ENCODE measurements around the gene CCDC197.

DNA sequence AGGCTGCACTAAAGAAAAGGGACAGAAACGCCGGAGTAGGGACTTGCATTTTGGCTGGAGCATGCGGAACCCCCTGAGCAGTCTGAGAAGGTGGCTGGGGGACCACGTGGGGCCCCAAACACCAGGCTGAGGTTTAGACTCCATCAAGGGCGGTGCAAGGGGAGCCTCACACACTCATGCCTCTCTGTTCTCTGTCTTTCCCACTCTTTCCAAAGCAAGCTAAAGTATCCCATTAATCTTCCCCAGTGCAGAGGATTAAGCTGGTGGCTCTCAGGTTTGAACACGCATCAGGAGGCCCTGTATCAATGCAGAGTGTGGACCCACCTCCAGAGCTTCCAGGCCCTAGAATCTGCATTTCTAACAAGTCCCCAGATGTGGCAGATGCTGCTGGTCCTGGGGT, 13.5 kb downstream of the CCDC197 start:
- TF ChIP-seq, protein P1, sequence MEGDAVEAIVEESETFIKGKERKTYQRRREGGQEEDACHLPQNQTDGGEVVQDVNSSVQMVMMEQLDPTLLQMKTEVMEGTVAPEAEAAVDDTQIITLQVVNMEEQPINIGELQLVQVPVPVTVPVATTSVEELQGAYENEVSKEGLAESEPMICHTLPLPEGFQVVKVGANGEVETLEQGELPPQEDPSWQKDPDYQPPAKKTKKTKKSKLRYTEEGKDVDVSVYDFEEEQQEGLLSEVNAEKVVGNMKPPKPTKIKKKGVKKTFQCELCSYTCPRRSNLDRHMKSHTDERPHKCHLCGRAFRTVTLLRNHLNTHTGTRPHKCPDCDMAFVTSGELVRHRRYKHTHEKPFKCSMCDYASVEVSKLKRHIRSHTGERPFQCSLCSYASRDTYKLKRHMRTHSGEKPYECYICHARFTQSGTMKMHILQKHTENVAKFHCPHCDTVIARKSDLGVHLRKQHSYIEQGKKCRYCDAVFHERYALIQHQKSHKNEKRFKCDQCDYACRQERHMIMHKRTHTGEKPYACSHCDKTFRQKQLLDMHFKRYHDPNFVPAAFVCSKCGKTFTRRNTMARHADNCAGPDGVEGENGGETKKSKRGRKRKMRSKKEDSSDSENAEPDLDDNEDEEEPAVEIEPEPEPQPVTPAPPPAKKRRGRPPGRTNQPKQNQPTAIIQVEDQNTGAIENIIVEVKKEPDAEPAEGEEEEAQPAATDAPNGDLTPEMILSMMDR (IDR thresholded peaks at IDR 0.05; ENCODE audit: low read length): no peak
- no peak for TF ChIP-seq EZH2 (IDR thresholded peaks at IDR 0.05; ENCODE audit: borderline replicate concordance, low read length)

All from OCI-LY1 (cell line).